Frontal cortex (tissue), 4 donors: ENCODE data around the gene FGFR4. TPM values are rescaled to one million over a fixed set of nuclear protein-coding genes. Genes with fewer than 3 reads are reported as not detected.
"Not testable (repeated sequence)": the region's sequence is repeated elsewhere in the genome, so short reads cannot be mapped to it uniquely, and the experiment has no call there.

Experiments
- DNase-seq, 2 donors: peaks; one replicate each; pipeline ENCODE4 v3.0.0; 2012; ENCODE audit warnings: low spot score in 2 of 2
- FAIRE-seq: peaks from 2 replicates; lab custom pipeline; 2012; peaks lifted over from hg19 to GRCh38; lab: Jason Lieb, UNC
- total RNA-seq: library from RNA; depleted of rRNA; stranded (reverse); fragments of >200 nt; gene quantifications from one replicate; pipeline ENCODE4 v1.2.3, GENCODE V29; 2014
- donor health status: control.
- donor health status: control.
- donor health status: control.

The FGFR4 gene
- 1.2 TPM for total RNA-seq

DNA sequence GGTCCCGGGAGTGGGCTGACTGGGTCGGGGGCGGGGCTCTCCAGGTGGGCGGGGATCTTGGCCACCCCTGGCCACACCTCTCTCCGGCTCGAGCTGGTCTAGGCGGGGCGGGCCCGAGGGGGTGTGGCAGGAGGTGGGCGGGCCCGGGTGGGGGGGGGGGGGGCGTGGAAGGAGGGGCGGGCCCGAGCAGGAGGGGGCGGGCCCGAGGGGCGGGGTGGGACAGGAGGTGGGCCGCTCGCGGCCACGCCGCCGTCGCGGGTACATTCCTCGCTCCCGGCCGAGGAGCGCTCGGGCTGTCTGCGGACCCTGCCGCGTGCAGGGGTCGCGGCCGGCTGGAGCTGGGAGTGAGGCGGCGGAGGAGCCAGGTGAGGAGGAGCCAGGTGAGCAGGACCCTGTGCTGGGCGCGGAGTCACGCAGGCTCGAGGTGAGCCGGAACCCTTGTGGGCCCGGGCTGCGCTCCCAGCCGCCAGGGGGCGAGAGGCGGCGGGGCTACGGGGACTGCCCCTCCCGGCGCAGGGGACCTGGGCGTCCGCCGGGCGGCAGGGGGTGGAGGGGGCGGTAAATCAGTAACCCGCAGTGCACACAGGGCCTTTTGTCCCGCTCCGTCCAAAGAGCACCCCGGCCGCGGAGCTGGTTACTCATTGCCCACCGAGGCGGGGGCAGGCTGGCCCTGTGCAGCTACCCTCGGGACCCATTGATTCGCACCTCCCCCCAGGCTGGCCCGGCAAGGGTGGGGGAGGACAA, at the start of gene FGFR4:
FGFR4 (plus strand) TSS at position 262 of the 744 bp plus-strand sequence. CDS start 2,688 bp downstream, outside the sequence.
- no peak for FAIRE-seq
- peak in 1 of 2 donors; percentile 74 for DNase-seq

DNA sequence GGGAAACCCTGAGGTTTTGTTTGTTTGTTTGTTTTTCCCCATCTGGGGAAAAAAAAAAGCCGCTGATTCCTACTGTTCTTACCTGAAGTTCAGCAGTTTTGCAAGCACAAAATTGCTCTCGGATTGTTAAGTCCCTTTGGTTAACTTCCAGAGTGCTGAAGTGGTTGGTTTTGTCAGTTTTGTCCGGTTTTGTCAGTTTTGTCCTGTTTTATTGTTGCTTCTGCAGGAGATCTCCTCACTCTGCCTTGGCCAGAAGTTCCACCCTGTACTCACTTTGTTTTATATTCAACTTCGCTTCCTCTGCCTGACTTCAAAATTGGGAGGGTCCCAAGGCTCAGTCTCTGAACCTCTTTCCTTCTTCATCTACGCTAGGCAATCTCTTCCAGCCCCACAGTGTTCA, 49.8 kb upstream of the FGFR4 start:
- FAIRE-seq (no peak), DNase-seq (no peak)

DNA sequence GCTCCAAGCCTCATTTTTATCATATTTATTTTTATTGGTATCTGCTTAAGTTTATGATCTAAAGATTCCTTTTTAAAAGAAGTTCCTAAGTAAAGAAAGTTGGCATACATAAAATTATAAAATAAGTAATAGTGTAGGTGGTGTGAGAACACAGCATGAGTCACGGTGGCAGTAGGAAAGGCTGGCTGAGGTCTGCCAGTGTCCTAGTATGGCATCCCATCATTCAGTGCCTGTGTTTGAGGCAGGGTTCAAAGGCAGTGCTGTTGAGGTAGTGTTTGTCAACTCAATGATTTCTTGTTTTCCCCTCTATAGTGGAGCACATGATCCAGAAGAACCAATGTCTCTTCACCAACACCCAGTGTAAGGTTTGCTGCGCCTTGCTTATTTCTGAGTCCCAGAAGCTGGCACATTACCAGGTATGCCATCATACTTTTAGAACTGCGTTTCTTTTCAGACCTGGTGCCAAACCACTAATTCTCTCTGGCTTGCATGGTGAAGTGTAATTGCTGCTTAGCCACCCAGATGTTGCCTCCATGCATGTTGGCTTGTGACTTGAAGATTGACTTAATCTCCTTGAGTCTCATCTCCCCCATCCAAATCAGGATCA, 45.8 kb upstream of the FGFR4 start:
- FAIRE-seq, result no peak
- no peak for DNase-seq

DNA sequence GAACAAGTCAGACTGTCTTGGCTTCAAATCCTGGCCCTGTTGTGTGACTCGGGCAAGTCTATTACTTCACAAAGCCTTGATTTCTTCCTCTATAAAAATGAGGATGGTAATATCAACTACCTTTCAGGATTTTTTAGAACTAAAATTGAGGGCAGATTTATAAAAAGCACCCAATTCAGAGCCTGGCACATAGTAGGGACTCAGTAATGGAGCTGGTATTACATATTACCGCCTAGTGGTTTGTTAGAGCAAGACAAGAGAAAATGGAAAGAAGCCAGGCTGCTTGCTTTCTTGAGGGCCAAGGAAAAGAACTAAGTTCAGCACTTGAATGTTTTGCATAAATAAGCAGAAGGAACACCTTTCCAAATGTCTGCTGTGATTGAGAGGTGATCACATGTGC, 44.8 kb upstream of the FGFR4 start:
- DNase-seq (no peak), FAIRE-seq (no peak)

DNA sequence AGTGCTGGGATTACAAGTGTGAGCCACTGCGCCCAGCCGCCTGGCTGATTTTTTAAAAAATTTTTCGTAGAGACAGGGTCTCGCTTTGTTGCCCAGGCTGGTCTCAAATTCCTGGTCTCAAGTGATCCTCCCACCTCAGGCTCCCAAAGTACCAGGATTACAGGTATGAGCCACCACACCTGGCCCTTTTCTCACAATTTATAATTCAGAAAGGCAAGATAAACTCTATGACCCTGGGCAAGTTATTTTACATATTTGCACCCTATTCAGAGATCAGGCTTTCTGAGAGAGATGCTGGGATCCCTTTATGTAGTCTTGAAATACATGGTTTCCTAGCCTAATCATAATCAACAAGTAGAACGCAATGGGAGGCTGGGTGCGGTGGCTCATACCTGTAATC, 43.6 kb upstream of the FGFR4 start:
- no peak for FAIRE-seq
- DNase-seq, result no peak

DNA sequence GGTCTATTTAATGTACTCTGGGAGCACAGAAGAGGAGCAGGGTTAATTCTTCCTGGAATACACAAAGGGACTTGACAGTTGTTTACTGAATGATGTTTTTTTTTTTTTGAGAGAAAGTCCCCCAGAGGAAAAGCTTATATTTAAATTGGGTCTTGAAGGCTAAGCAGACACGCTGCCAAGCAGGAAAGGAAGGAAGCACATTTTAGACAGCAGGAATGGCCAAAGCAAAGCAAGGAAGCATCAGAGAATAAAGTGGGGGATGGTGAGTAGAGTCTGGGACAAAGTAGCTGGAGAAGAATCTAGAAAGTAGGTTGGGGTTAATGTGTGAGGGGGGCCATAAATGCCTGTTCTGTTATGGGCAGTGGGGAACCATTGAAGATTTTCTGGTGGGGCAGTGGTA, 42.8 kb upstream of the FGFR4 start:
- FAIRE-seq (no peak), DNase-seq (no peak)

DNA sequence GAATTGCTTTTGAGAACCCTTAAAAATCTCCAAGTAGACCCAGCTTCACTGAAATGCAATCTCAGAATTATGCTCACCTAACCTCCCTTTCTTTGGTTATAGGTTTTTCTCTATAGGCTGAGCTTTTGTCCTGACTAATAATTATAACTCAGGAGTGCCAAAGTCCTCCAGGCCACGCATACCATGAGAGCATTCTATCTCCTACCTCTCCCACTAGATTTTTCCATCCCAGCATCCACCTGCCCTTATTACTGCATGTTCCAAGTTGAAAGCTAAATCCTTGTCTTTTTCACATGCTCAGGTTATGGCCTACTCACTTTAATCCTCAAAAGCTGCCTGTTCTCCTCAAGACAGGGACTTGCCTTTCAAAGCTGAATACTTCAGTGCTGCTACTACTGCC, 42.1 kb upstream of the FGFR4 start:
- no peak for FAIRE-seq
- no peak for DNase-seq

DNA sequence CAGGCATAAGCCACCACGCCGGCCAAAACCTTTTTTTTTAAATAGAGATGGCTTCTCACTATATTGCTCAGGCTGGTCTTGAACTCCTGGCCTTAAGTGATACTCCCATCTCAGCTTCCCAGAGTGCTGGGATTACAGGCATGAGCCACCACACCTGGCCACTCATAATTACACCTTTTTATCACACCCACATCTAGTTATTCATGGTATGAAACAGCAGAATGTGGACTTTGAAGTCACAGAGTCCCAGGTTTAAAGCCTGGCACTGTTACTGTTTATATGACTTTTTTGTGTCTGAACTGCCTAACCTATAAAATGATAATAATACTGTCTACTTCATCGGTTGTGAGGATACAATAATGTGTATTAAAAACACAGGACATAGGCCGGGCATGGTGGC, 41.1 kb upstream of the FGFR4 start:
- no peak for DNase-seq
- FAIRE-seq, result no peak

DNA sequence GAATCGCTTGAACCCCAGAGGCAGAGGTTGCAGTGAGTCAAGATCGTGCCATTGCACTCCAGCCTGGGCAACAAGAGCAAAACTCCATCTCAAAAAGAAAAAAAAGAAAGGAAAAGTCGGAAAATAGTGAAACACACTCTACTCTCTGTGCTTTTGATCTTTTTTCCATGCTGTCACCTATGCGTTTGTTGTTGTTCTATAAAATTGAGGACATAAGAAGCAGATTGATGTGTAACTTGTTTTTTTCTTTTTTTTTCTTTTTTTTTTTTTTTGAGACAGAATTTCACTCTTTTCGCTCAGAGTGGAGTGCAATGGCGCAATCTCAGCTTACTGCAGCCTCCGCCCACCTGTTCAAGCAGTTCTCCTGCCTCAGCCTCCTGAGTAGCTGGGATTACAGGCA, 38.2 kb upstream of the FGFR4 start:
- not testable (repeated sequence) for FAIRE-seq, DNase-seq

DNA sequence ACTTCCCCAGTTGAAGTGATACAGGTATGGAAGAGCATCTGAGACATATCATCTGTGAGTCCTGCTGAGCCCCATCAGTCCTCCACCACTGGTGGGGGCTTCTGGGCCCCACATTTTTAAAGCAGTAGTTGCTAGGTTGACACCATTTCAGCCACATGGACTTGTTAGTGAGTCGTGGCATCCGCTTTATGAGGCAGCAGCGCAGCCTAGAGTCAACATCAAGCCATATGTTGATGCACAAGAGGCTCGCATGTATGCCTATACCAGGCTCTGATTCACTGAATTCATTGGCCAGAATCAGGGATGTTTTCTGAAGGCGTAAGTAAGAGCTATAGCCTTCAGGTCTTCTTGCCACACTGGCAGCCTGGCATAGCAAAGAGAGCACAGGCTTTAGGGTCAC, 37.4 kb upstream of the FGFR4 start:
- DNase-seq, result no peak
- FAIRE-seq, result no peak

DNA sequence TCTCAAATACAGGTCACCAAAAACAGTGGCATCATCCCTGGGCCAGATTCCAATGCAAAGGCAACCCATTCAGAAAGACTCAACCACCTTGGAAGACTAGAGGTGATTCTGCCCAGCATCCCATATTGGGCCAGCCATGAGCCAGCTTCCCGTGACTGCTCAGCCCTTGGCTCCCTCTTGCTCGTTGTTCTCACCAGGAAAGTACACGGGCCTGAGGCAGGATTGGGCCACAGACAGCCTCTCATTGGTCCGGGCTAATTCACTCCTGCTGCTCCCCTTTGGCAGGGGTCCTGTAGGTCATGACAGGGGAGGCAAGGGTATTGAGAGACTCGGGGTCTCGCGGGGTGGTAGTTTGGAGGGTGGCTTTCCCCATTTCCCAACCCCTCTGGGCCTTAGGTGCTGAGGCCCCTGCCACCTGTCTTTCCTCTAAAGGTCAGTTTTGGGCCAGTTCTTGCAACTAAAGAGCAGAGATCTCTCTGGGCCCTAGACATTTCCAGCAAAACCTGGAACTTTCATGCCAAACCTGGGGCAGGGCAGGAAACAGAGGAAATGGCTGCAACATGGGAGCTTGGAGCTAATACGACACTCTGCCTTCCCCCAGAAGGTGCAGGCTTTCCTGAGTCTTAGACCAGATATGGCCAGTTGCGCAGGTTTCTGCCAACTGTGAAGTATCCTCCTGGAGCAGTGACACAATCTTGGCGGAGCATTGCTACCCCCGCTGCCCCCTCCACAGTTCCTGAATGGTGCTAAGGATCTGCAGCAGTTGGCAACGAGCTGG, 22.0 kb upstream of the FGFR4 start:
- no peak for FAIRE-seq
- DNase-seq, result no peak

DNA sequence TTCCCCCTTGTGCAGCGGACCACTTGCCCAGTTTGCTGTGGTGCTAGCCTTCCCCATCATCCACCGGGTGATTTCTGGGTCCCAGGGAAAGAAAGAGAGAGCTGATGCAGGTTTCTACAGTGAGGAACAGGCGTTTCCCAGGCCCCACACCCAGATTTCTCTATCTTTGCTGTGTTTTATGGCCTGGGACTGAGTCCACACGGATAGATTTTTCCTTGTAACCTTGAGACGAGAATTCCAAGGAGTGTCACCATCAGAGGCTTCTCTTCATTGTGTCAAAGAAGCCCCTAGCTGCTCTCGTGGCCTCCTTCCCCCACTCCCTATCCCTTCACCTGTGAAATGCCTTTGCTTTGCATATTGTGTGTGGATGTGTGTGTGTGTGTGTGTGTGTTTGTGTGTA, 21.2 kb upstream of the FGFR4 start:
- FAIRE-seq, result no peak

DNA sequence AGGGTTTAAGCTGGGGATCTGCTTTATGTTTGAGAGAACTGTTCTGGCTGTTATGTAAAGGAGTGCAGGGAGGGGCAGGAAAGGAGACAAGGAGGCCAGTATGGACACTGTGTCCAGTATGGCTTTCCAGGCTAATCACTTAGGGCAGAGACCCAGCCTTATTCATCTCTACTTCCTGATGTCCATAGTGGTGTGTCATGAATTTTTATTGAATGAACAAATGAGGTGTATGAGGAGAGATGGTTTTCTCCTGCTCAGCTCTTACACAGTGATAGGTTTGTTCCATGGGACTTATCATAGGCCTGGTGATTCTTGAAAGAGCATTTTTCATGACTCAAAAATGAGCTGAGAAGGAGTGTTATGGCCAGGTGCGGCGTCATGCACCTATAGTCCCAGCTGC, 20.5 kb upstream of the FGFR4 start:
- no peak for DNase-seq
- FAIRE-seq, result no peak

More for the DNA sequence above, 21.2 kb upstream of the FGFR4 start:
- no peak for DNase-seq

DNA sequence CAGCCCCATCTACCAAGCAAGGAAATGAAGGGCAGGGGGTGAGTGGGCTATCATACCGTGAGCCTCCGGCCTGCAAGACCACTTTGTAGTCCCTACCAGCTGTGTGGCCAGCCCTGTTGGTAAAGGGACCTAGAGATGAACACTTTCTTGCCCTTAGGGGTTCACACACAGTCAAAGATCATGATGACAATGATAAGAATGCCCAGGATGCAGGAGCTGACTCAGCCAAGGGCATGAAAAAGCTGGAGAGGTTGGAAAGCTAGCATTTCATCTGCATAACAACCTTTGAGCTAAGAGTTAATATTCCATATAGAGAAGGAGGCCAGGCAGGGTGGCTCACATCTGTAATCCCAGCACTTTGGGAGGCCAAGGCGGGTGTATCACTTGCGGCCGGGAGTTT, 19.2 kb upstream of the FGFR4 start:
- DNase-seq (no peak), FAIRE-seq (no peak)

DNA sequence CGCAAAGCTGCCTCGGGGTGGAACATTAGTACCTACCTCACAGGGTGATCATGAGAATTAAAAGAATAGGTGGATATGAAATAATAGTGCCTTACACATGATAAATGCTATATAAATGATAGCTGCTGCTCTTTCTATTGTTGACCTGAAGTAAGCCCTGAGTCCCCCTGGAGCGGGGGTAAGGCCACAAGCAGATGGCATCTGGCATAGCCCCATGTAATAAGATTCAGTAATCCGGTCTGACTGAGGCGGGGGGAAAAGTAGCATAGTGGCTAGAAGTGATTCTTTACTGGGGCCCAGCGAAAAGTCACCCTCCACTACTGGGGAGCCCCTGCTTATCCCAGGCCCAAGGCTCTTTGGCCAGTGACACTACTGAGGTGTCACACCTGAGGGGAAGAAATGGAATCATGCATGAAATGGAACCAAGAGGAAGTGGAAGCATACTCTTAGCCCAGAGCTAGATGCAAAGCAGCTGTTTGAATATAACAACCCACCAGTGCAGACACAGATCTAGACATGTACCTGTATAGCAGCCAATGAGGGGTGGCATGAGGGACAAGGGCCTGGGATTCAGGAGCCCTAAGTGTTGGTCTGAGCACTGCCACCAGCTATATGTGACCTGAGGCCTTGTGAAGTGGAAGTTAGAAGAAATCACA, 16.1 kb upstream of the FGFR4 start:
- no peak for DNase-seq
- no peak for FAIRE-seq

DNA sequence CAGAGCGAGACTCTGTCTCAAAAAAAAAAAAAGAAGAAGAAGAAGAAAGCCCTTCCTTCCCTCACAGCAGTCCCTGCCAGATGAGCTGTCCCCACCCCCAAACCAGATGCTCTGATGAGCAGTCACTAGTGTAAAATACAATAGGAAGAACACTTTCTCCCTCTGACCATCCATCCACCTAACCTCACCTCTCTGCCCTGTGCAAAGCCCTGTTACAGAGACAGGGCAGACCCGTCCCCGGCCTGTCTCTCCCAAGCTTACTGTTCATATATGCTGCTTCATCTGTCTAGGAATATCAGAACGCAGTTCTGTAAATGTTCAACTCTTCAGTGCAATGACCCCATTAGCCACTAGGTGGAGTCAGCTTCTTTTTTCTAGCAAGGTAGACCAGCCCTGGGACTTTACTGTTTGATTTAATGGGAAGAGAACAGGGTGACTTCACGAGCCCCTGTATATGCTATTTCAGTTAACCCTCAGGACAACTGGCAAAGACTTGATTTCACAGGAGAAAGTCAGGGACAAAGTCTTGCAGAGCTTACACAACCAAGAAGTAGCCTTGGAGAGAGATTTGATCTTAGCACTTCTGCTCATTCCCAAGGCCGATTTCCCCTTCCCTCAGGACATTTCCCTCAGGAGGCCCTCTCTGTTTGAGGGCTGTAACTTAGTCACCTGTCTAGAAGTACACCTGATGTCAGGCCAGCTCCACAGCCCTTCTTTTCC, 14.9 kb upstream of the FGFR4 start:
- no peak for FAIRE-seq
- peak in 1 of 2 donors; percentile 64 for DNase-seq

DNA sequence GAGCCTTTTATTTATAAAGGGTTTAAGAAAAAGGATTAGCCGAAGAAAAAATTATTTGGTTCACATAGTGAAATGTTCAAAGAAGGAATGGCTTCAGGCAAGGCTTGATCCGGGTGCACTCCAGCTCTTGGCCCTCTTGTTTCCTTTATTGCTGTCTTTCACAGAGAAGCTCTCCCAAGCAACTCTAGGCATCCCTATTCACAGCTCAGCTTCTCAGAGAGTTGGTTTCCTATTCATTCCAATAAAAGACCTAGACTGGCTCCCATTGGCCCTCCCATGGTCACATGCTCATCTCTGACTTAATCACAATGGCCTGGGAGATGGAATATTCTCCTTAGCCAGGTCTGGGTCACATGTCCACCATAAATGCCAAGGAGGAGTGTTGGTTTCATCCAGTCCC, 9.4 kb upstream of the FGFR4 start:
- DNase-seq (no peak), FAIRE-seq (no peak)

DNA sequence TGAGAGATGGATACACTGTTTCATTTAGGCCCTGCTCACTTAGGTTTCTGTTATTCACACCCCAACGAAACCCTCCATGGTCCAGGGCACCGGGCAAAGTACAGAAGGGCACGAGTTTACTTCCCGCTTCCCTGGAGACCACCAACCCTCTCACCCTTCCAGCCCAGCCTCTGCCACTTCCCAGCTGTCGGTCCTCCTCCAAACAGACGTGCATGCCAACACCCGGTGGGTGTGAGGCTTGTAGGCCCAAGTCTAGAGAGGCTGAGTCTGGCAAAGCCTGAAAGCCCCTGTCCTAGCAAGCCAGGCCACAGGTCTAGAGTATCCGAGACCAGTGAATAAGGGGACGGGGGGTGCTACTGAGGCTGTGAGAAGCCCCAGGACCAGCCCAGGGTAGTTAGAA, 7.1 kb upstream of the FGFR4 start:
- no peak for FAIRE-seq
- DNase-seq, result no peak

DNA sequence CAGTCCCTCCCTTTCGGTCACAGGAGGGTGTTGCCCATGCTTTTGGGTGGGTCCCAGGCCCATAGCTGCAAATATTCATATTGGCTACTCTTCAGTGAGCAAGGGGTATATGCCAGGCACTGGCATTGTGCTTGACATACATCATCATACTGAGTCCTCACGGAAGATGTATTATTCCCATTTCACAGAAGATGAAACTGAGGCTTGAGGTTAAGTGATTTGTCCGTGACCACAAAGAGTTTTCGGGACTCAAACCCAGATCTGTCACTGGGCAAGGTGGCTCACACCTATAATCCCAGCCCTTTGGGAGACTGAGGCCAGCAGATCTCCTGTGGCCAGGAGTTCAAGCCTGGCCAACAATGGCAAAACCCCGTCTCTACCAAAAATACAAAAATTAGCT, 6.5 kb upstream of the FGFR4 start:
- no peak for DNase-seq
- FAIRE-seq, result no peak

DNA sequence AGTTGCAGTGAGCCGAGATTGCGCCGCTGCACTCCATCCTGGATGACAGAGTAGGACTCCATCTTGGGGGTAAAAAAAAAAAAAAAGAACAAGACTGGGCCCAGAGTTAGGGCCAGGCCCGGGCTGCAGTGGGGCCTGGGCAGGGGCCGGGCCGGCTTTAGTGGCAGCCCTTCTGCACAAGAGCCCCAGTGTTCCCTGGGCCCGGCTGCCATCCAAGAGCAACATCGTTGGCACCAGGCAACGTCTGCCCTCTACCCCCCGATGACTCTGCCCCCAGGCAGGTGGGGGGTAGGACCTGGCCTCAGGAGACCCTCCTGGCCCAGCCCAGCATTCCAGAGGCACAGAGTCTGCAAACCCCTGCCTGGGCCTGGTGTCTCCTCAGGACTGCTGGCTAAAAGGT, 4.9 kb upstream of the FGFR4 start:
- DNase-seq, result no peak

More for the DNA sequence above, 4.9 kb upstream of the FGFR4 start:
- FAIRE-seq, result no peak
